Measurements from ENCODE around the gene E2F8.

E2F8 gene

GRCh38 chr11:19251577-19251976, 10.8 kb upstream of the E2F8 start:
- no peak for DNase-seq

- no peak for DNase-seq
Observed at GRCh38 chr11:19246816-19247215, 6.1 kb upstream of the E2F8 start.

GRCh38 chr11:19245351-19245750, 4.6 kb upstream of the E2F8 start:
- no peak for DNase-seq

GRCh38 chr11:19244621-19245020, 3.9 kb upstream of the E2F8 start:
- DNase-seq, result no peak

- no peak for DNase-seq
Observed at GRCh38 chr11:19244084-19244483, 3.3 kb upstream of the E2F8 start.

GRCh38 chr11:19243613-19244012, 2.9 kb upstream of the E2F8 start:
- no peak for DNase-seq

GRCh38 chr11:19243143-19243542, 2.4 kb upstream of the E2F8 start:
- no peak for DNase-seq

GRCh38 chr11:19242179-19242932, 1.6 kb upstream of the E2F8 start:
- DNase-seq, result no peak

GRCh38 chr11:19241260-19242178, 774 bp upstream of the E2F8 start:
- DNase-seq, result no peak

GRCh38 chr11:19239039-19239438, 1.7 kb downstream of the E2F8 start:
- DNase-seq, result no peak

GRCh38 chr11:19237813-19238212, 2.9 kb downstream of the E2F8 start:
- no peak for DNase-seq

GRCh38 chr11:19237381-19237780, 3.4 kb downstream of the E2F8 start:
- DNase-seq, result no peak

GRCh38 chr11:19234231-19234817, 6.4 kb downstream of the E2F8 start:
- DNase-seq, result no peak

- no peak for DNase-seq
Observed at GRCh38 chr11:19232910-19233503, 7.7 kb downstream of the E2F8 start.

GRCh38 chr11:19229671-19230070, 11.1 kb downstream of the E2F8 start:
- no peak for DNase-seq

- no peak for DNase-seq
Observed at GRCh38 chr11:19228968-19229367, 11.8 kb downstream of the E2F8 start.

GRCh38 chr11:19226378-19227195, 14.2 kb downstream of the E2F8 start:
- DNase-seq, result no peak

- no peak for DNase-seq
Observed at GRCh38 chr11:19225581-19225980, 15.2 kb downstream of the E2F8 start.

- DNase-seq, result no peak
Observed at GRCh38 chr11:19225123-19225522, 15.6 kb downstream of the E2F8 start.

- peak; percentile 12 for DNase-seq
Observed at GRCh38 chr11:19220903-19221724, 19.6 kb downstream of the E2F8 start.

- peak; percentile 20 for DNase-seq
Observed at GRCh38 chr11:19218786-19219460, 21.8 kb downstream of the E2F8 start.
